Neuronal stem cell (in vitro differentiated cells): ENCODE measurements around the gene NXF1.
"Not testable (repeated sequence)": the region's sequence is repeated elsewhere in the genome, so short reads cannot be mapped to it uniquely, and the experiment has no call there.

Experiments
- DNase-seq: peaks from one replicate; pipeline ENCODE4 v3.0.0-alpha.2; 2013; ENCODE audit warnings: low spot score
- H2AFZ ChIP-seq: one replicate; pipeline ENCODE4 v1.6.1; 2013; ENCODE audit warnings: mild to moderate bottlenecking, low read length, inconsistent platforms
- H2AK5ac ChIP-seq: 2 replicates; pipeline ENCODE4 v1.6.1; 2013; ENCODE audit warnings: low read depth, mild to moderate bottlenecking, inconsistent platforms, low read length, moderate library complexity, mixed read lengths
- H2BK120ac ChIP-seq: 2 replicates; pipeline ENCODE4 v1.6.1; 2013; ENCODE audit warnings: low read depth, mild to moderate bottlenecking, inconsistent platforms, low read length, moderate library complexity, mixed read lengths
- H2BK12ac ChIP-seq: one replicate; pipeline ENCODE4 v1.6.1; 2013; ENCODE audit warnings: low read length, inconsistent platforms
- H2BK15ac ChIP-seq: 2 replicates; pipeline ENCODE4 v1.6.1; 2013; ENCODE audit warnings: mild to moderate bottlenecking, low read length, inconsistent platforms, mixed read lengths
- H2BK5ac ChIP-seq: one replicate; pipeline ENCODE4 v1.6.1; 2013; ENCODE audit warnings: inconsistent platforms, mild to moderate bottlenecking, low read length, moderate library complexity
- H3K14ac ChIP-seq: one replicate; pipeline ENCODE4 v1.6.1; 2013; ENCODE audit warnings: low read length, inconsistent platforms
- H3K18ac ChIP-seq: 2 replicates; pipeline ENCODE4 v1.6.1; 2013; ENCODE audit warnings: low read length, inconsistent platforms
- H3K23ac ChIP-seq: 2 replicates; pipeline ENCODE4 v1.6.1; 2013; ENCODE audit warnings: low read depth, mild to moderate bottlenecking, mixed read lengths, low read length, inconsistent platforms; ENCODE audit not compliant: poor library complexity
- H3K27ac ChIP-seq: replicated peaks from 3 replicates; pipeline ENCODE4 v1.5.1; 2013; ENCODE audit warnings: low read length, inconsistent platforms
- H3K27me3 ChIP-seq, 3 experiments: 2 replicates each; pipeline ENCODE4 v1.6.1; 2013; ENCODE audit warnings: low read length in 3 of 3, mild to moderate bottlenecking in 2 of 3, inconsistent platforms in 1 of 3, low read depth in 1 of 3, mixed read lengths in 1 of 3, moderate library complexity in 1 of 3; ENCODE audit not compliant: control insufficient read depth in 3 of 3, insufficient read depth in 3 of 3
- H3K36me3 ChIP-seq, 2 donors: replicated peaks in 1 of 2; 2 replicates each; pipeline ENCODE4 v1.6.1; 2013; ENCODE audit warnings: low read length in 2 of 2; ENCODE audit not compliant: control insufficient read depth in 2 of 2, insufficient read depth in 2 of 2
- H3K4ac ChIP-seq: 2 replicates; pipeline ENCODE4 v1.6.1; 2013; ENCODE audit warnings: inconsistent platforms, mild to moderate bottlenecking, low read length, moderate library complexity
- H3K4me1 ChIP-seq, 2 donors: 1 replicate in 1 of 2; 2 replicates in 1 of 2; pipeline ENCODE4 v1.6.1; 2013; ENCODE audit warnings: low read length in 2 of 2, low read depth in 1 of 2; ENCODE audit not compliant: control insufficient read depth in 2 of 2, insufficient read depth in 1 of 2
- H3K4me2 ChIP-seq: one replicate; pipeline ENCODE4 v1.6.1; 2013; ENCODE audit warnings: mild to moderate bottlenecking, low read length, inconsistent platforms; ENCODE audit not compliant: insufficient read depth, poor library complexity, severe bottlenecking
- H3K4me3 ChIP-seq, 2 donors: 2 replicates each; pipeline ENCODE4 v1.5.1; 2013; ENCODE audit warnings: low read length in 2 of 2, mild to moderate bottlenecking in 2 of 2, inconsistent platforms in 1 of 2, moderate library complexity in 1 of 2
- H3K79me1 ChIP-seq: one replicate; pipeline ENCODE4 v1.6.1; 2013; ENCODE audit warnings: low read depth, mild to moderate bottlenecking, inconsistent platforms, low read length, moderate library complexity
- H3K9ac ChIP-seq: one replicate; pipeline ENCODE4 v1.6.1; 2013; ENCODE audit warnings: mild to moderate bottlenecking, low read depth, low read length, inconsistent platforms; ENCODE audit not compliant: poor library complexity
- H3K9me3 ChIP-seq, 2 donors: replicated peaks in 1 of 2; 2 replicates each; pipeline versions ENCODE3 to v1.6.1; 2013; ENCODE audit warnings: low read length in 2 of 2, mild to moderate bottlenecking in 2 of 2, inconsistent platforms in 1 of 2, low read depth in 1 of 2, mixed read lengths in 1 of 2, moderate library complexity in 1 of 2; ENCODE audit not compliant: control insufficient read depth in 2 of 2, insufficient read depth in 1 of 2
- H4K8ac ChIP-seq: one replicate; pipeline ENCODE4 v1.6.1; 2013; ENCODE audit warnings: low read depth, mild to moderate bottlenecking, inconsistent platforms, low read length, moderate library complexity
- H4K91ac ChIP-seq: one replicate; pipeline ENCODE4 v1.6.1; 2013; ENCODE audit warnings: low read length, low read depth, mild to moderate bottlenecking, inconsistent platforms; ENCODE audit not compliant: poor library complexity
- WGBS, 2 donors: extraction: QIAGEN DNeasy Blood & Tissue Kit; methylation state at CpG; one replicate each; pipeline ENCODE4 v1.1.7; 2013; ENCODE audit warnings: missing lambda C conversion rate in 2 of 2, mixed read lengths in 1 of 2; ENCODE audit not compliant: insufficient read length in 2 of 2, insufficient replicate concordance in 1 of 2; ENCODE audit errors: extremely low coverage in 2 of 2; 5-methylcytosine and 5-hydroxymethylcytosine counted together

Gene NXF1

DNA sequence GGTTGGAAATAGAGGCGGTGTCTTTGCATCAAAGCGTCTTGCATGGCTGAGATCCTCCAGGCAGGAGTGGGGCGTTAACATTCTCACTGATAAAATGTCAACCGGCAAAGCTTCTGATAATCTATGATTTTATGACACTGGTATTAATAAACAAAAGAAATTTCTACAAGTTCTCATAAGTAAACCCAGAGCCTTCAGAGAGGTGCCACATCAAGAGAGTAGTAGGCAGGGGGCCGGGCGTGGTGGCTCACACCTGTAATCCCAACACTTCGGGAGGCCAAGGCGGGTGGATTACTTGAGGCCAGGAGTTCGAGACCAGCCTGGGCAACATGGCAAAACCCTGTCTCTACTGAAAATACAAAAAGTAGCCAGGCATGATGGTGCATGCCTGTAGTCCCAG lies 37.7 kb upstream of the NXF1 start:
- not testable (repeated sequence) for H3K36me3 ChIP-seq
- peak overlapping the region in 1 of 2 donors; percentile 53 for H3K4me3 ChIP-seq

DNA sequence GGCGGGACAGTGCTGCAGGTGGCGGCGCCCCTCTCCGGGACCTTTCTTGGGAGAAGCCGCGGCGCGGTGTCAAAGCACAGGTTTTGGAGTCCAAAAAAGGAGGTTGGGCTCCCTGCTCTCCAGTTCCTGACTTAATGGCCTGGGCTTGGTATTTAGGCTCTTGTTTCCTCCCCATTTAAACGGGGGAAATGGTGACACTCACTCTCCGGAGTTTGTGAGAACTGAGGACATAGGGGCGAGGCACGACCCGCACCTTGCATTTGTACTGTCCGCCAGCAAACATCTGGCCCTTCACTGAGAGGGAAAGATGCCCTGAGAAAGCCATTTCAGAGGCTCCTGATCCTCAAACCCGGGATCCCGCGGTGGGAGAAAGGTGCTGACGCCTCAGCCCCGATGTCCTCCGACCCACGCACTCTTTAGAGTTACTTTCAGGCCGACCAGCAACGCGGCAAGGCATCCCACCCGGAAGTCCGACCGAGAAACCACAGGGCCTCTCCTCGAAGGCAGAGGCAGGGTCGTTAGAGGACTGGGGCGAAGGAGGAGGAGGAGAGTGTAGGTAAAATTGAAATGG lies 37.0 kb upstream of the NXF1 start:
- H3K4me1 ChIP-seq, result peaks cover 8 to 10% of the 10 kb centered on the region in 2 donors
- H3K9me3 ChIP-seq, result peaks cover 0 to 2% of the 10 kb centered on the region in 2 donors
- peak overlapping the region; percentile 53 to 73 for H3K4me3 ChIP-seq
- no peaks in the 10 kb centered on the region for H3K27me3 ChIP-seq
- no peak overlapping the region for H4K8ac ChIP-seq
- no peak overlapping the region for H3K23ac ChIP-seq
- no peak for DNase-seq
- H3K27ac ChIP-seq, result peak overlapping the region; percentile 87
- peak overlapping the region; percentile 53 for H3K4me2 ChIP-seq
- peaks cover 5% of the 10 kb centered on the region for H3K79me1 ChIP-seq
- H3K36me3 ChIP-seq, result peaks cover 0 to 9% of the 10 kb centered on the region in 2 donors
- peak overlapping the region; percentile 47 for H3K9ac ChIP-seq
- H3K14ac ChIP-seq, result peak overlapping the region; percentile 49
- peak overlapping the region; percentile 61 for H2BK5ac ChIP-seq
- peak overlapping the region; percentile 13 for H4K91ac ChIP-seq
- H3K4ac ChIP-seq, result no peak overlapping the region
- H2BK120ac ChIP-seq, result no peak overlapping the region
- H2AFZ ChIP-seq, result peak overlapping the region; percentile 92
- H3K18ac ChIP-seq, result peak overlapping the region; percentile 89
- no peak overlapping the region for H2AK5ac ChIP-seq
- WGBS, 2 donors, result no CpG with 5 or more reads among the region's 30 CpGs
- no peak overlapping the region for H2BK12ac ChIP-seq
- H2BK15ac ChIP-seq, result no peak overlapping the region

More for the DNA sequence above, 37.7 kb upstream of the NXF1 start:
- H3K23ac ChIP-seq, H3K14ac ChIP-seq, H4K8ac ChIP-seq, H3K18ac ChIP-seq, H2BK120ac ChIP-seq, H3K4ac ChIP-seq, H2AK5ac ChIP-seq, H4K91ac ChIP-seq, DNase-seq, H3K9me3 ChIP-seq, H3K4me2 ChIP-seq, H3K27me3 ChIP-seq, H2BK5ac ChIP-seq, H2BK12ac ChIP-seq, H2BK15ac ChIP-seq, H3K4me1 ChIP-seq, H3K9ac ChIP-seq, H3K79me1 ChIP-seq: not testable (repeated sequence)
- H3K27ac ChIP-seq, result peak overlapping the region; percentile 87
- no CpG with 5 or more reads among the region's 9 CpGs for WGBS, 2 donors
- peak overlapping the region; percentile 92 for H2AFZ ChIP-seq

DNA sequence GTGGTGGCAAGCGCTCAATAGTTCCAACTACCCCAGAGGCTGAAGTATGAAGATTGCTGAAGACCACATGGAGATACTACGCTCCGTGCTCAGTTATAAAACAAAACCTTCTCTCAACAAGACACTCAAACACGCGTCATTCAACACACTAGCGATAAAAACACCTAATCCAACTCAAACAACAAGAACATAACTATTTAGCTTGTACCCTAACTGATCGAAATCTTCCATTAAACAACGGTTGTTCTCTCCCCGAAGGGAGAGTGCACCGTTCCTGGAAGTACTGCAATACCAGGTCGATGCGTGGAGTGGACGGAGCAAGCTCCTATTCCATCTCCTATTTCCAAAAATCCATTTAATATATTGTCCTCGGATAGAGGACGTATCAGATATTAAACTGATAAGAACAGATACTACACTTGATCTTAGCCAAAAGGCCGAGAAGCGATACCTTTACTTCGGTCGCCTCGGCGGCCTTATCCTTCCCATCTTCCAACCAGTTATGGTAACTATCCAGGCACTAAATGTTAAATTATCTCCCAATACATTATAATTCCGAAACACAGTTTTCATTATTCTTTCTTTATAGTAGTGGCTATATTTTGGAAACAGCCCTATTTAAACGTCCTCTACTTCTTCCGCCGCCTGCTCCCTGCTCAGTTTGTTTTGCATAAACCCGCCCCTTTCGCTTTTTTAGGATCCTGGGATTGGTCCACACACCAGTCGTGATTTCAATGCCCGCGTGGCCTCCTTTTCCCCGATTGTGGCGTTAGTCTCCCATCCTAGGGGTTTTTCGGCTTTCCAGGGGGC lies 36.3 kb upstream of the NXF1 start:
- peak overlapping the region; percentile 99 for H3K23ac ChIP-seq
- H2BK5ac ChIP-seq, result peak overlapping the region; percentile 61
- peak overlapping the region; percentile 92 for H2AFZ ChIP-seq
- H3K9ac ChIP-seq, result peak overlapping the region; percentile 47
- no peak overlapping the region for H2BK120ac ChIP-seq
- peak overlapping the region; percentile 87 for H3K27ac ChIP-seq
- peaks cover 5% of the 10 kb centered on the region for H3K79me1 ChIP-seq
- H3K14ac ChIP-seq, result peak overlapping the region; percentile 49
- peak overlapping the region in 1 of 2 donors; percentile 53 for H3K4me3 ChIP-seq
- peaks cover 0 to 2% of the 10 kb centered on the region in 2 donors for H3K9me3 ChIP-seq
- no peak overlapping the region for H3K4ac ChIP-seq
- no CpG with 5 or more reads among the region's 33 CpGs for WGBS, 2 donors
- no peak overlapping the region for H4K8ac ChIP-seq
- H3K36me3 ChIP-seq, result peaks cover under 1 to 13% of the 10 kb centered on the region in 2 donors
- no peak overlapping the region for H2BK12ac ChIP-seq
- no peak overlapping the region for H2BK15ac ChIP-seq
- peak overlapping the region; percentile 53 for H3K4me2 ChIP-seq
- H3K4me1 ChIP-seq, result peaks cover 8 to 10% of the 10 kb centered on the region in 2 donors
- peak; percentile 93 for DNase-seq
- H2AK5ac ChIP-seq, result no peak overlapping the region
- no peak overlapping the region for H4K91ac ChIP-seq
- H3K18ac ChIP-seq, result peak overlapping the region; percentile 89
- H3K27me3 ChIP-seq, result no peaks in the 10 kb centered on the region

DNA sequence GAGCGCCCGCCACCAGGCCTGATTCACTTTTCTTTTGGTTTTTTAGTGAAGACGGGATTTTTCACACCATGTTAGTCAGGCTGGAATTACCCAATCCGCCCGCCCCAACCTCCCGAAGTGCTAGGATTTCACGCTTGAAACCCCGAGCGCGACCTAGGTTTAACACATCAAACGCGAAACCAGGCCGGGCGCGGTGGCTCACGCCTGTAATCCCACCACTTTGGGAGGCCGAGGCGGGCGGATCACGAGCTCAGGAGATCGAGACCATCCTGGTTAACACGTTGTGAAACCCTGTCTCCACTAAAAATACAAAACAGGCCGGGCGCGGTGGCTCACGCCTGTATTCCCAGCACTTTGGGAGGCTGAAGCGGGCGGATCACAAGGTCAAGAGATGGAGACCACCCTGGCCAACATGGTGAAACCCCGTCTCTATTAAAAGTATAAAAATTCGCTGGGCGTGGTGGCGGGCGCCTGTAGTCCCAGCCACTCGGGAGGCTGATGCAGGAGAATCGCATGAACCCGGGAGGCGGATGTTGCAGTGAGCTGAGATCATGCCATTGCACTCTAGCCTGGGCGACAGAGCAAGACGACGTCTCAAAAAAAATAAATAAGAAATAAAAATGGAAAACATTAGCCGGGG lies 35.6 kb upstream of the NXF1 start:
- H3K27ac ChIP-seq, result peak overlapping the region; percentile 75
- H3K23ac ChIP-seq, H3K79me1 ChIP-seq, H2BK120ac ChIP-seq, H2AK5ac ChIP-seq, H4K8ac ChIP-seq, H2BK5ac ChIP-seq, H3K9ac ChIP-seq, H3K4me1 ChIP-seq, H3K14ac ChIP-seq, DNase-seq, H3K4ac ChIP-seq, H4K91ac ChIP-seq, H2BK15ac ChIP-seq, H2BK12ac ChIP-seq, H3K27me3 ChIP-seq, H3K9me3 ChIP-seq: not testable (repeated sequence)
- peak overlapping the region; percentile 73 for H2AFZ ChIP-seq
- H3K18ac ChIP-seq, result peak overlapping the region; percentile 44
- peaks cover 6 to 20% of the 10 kb centered on the region in 2 donors for H3K36me3 ChIP-seq
- no CpG with 5 or more reads among the region's 41 CpGs for WGBS, 2 donors
- H3K4me3 ChIP-seq, result peak overlapping the region in 1 of 2 donors; percentile 96
- H3K4me2 ChIP-seq, result peak overlapping the region; percentile 79
